Kidney (tissue), 14 donors: Measurements from ENCODE around the gene CAMKMT. TPM values are rescaled to one million over a fixed set of nuclear protein-coding genes. Genes with fewer than 3 reads are reported as not detected.

ENCODE experiments used
- DNase-seq, 5 donors: peaks; one replicate each; pipeline ENCODE4 v3.0.0-alpha.2; 2013 to 2020
- FAIRE-seq: peaks from 2 replicates; lab custom pipeline; 2012; peaks lifted over from hg19 to GRCh38; lab: Jason Lieb, UNC
- H3K27ac ChIP-seq, 2 donors: one replicate each; pipeline ENCODE4 v1.7.0; 2013; ENCODE audit warnings: low read depth in 2 of 2, low read length in 2 of 2, inconsistent platforms in 1 of 2
- H3K27me3 ChIP-seq: one replicate; pipeline ENCODE4 v1.7.1; 2013; ENCODE audit warnings: low read length, inconsistent platforms; ENCODE audit not compliant: control insufficient read depth, insufficient read depth
- H3K36me3 ChIP-seq, 3 donors: one replicate each; pipeline versions ENCODE4 v1.7.0 to v1.7.1; 2013; ENCODE audit warnings: low read length in 3 of 3, control low read depth in 1 of 3, inconsistent platforms in 1 of 3; ENCODE audit not compliant: insufficient read depth in 3 of 3, control insufficient read depth in 2 of 3
- H3K4me1 ChIP-seq, 3 donors: one replicate each; pipeline versions ENCODE4 v1.7.0 to v1.7.1; 2013; ENCODE audit warnings: low read length in 3 of 3, inconsistent platforms in 1 of 3, low read depth in 1 of 3; ENCODE audit not compliant: control insufficient read depth in 2 of 3, insufficient read depth in 2 of 3
- H3K4me3 ChIP-seq, 3 donors: one replicate each; pipeline versions ENCODE4 v1.7.0 to v1.8.1; 2013; ENCODE audit warnings: low read length in 3 of 3, control low read depth in 1 of 3, inconsistent platforms in 1 of 3
- H3K9ac ChIP-seq, 3 donors: one replicate each; pipeline versions ENCODE4 v1.7.0 to v1.7.1; 2013; ENCODE audit warnings: low read length in 3 of 3, control low read depth in 1 of 3, inconsistent platforms in 1 of 3
- H3K9me3 ChIP-seq, 3 donors: one replicate each; pipeline versions ENCODE4 v1.7.0 to v1.7.1; 2013; ENCODE audit warnings: low read length in 3 of 3, control low read depth in 1 of 3, inconsistent platforms in 1 of 3; ENCODE audit not compliant: control insufficient read depth in 2 of 3, insufficient read depth in 1 of 3
- intact Hi-C: fragments of 100-400 bp; cut with DNase I; formaldehyde crosslinking; loops from one replicate; pipeline ENCODE4 v1.11.1; 2022
- polyA plus RNA-seq: library from polyadenylated mRNA; stranded (reverse); fragments of 350-450 nt; fragmentation: Illumina TruSeq; extraction: RNeasy Lipid Tissue Mini Kit (QIAGEN cat#74804); gene quantifications from one replicate; pipeline ENCODE4 v1.2.3, GENCODE V29; 2014; ENCODE audit warnings: low read depth, low replicate concordance; ENCODE audit not compliant: insufficient read depth
- total RNA-seq: library from RNA; stranded (reverse); fragmentation: NEBNext Ultra II Directional; extraction: Animal tissue kit (Norgen Biotek cat#: 25700); gene quantifications from one replicate; pipeline ENCODE4 v1.2.1, GENCODE V29; 2021
- TF ChIP-seq, protein P1 (sequence below): IDR thresholded peaks from 3 replicates; pipeline ENCODE4 v1.5.1; 2012; ENCODE audit warnings: mild to moderate bottlenecking, moderate library complexity, borderline replicate concordance; ENCODE audit not compliant: insufficient read depth; ENCODE audit errors: extremely low read depth
- donor health status: control.
- donor health status: control.
- donor health status: control.
- donor health status: control.
- donor health status: control.
- donor health status: DM: yes; HTN: yes; CAD: no.
- donor health status: Normal renal cell carcinoma (clear cell type).

Gene CAMKMT
- total and polyA plus RNA-seq, 2 donors from 2014 or later, result 9.9 to 14.5 TPM

GRCh38 chr2:44329343-44329742 lies 32.4 kb upstream of the CAMKMT start:
- no peak for FAIRE-seq
- intact Hi-C loops, result no loop called here
- H3K36me3 ChIP-seq, result peaks cover 0 to 4% (median 3%) of the 10 kb centered on the region in 3 donors
- no peaks in the 10 kb centered on the region for H3K27me3 ChIP-seq
- peak overlapping the region in 1 of 2 donors; percentile 16 for H3K27ac ChIP-seq
- DNase-seq, result no peak
- no peaks in the 10 kb centered on the region for H3K9me3 ChIP-seq
- no peak overlapping the region for H3K4me3 ChIP-seq
- TF ChIP-seq, protein P1, sequence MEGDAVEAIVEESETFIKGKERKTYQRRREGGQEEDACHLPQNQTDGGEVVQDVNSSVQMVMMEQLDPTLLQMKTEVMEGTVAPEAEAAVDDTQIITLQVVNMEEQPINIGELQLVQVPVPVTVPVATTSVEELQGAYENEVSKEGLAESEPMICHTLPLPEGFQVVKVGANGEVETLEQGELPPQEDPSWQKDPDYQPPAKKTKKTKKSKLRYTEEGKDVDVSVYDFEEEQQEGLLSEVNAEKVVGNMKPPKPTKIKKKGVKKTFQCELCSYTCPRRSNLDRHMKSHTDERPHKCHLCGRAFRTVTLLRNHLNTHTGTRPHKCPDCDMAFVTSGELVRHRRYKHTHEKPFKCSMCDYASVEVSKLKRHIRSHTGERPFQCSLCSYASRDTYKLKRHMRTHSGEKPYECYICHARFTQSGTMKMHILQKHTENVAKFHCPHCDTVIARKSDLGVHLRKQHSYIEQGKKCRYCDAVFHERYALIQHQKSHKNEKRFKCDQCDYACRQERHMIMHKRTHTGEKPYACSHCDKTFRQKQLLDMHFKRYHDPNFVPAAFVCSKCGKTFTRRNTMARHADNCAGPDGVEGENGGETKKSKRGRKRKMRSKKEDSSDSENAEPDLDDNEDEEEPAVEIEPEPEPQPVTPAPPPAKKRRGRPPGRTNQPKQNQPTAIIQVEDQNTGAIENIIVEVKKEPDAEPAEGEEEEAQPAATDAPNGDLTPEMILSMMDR, result no peak
- H3K9ac ChIP-seq, result no peak overlapping the region
- peaks cover 0 to 32% (median 10%) of the 10 kb centered on the region in 3 donors for H3K4me1 ChIP-seq

GRCh38 chr2:44330801-44331200 lies 30.9 kb upstream of the CAMKMT start:
- Histone ChIP-seq H3K9me3 (no peaks in the 10 kb centered on the region), H3K9ac (no peak overlapping the region), H3K4me1 (peaks cover 0 to 22% (median 6%) of the 10 kb centered on the region in 3 donors), H3K27ac (no peak overlapping the region), H3K27me3 (no peaks in the 10 kb centered on the region), H3K36me3 (peaks cover 0 to 4% (median 3%) of the 10 kb centered on the region in 3 donors), H3K4me3 (no peak overlapping the region)
- intact Hi-C loops, result no loop called here
- DNase-seq, result no peak
- FAIRE-seq, result no peak
- TF ChIP-seq, protein P1, result no peak

DNA sequence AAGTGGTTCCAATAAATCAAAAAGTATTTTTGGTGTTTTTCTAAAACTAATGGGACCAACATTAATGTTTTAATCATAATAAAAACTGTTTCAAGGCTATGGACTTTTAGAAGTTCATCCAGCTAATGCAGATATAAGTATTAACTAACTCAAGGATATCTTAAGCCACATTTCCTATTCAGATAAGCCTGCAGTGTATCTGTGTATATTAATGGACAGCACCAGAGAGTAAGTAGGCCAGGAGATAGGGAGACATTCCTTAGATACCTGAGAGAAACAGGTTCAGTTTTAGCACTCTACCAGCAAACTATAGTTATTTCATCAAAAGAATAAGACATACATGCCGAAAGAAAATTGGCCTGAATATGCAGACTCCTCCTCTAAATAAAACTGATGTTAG lies 27.8 kb upstream of the CAMKMT start:
- FAIRE-seq (no peak), DNase-seq (no peak)
- intact Hi-C loops, result no loop called here
- Histone ChIP-seq H3K9ac (no peak overlapping the region), H3K4me1 (peaks cover 0 to 12% (median 0%) of the 10 kb centered on the region in 3 donors), H3K36me3 (peaks cover 9 to 20% (median 17%) of the 10 kb centered on the region in 3 donors), H3K4me3 (no peak overlapping the region), H3K27me3 (no peaks in the 10 kb centered on the region), H3K9me3 (no peaks in the 10 kb centered on the region), H3K27ac (no peak overlapping the region)
- TF ChIP-seq, protein P1, result no peak
